PC-3 (cell line): Measurements from ENCODE around the gene MYO3B.

Source experiments
- CTCF ChIP-seq: fragments of 300-600 bp; sonication (generic); conservative IDR thresholded peaks from 2 replicates; pipeline ENCODE4 v1.5.1; 2017; ENCODE audit warnings: antibody characterized with exemption, low read depth, mild to moderate bottlenecking, low read length
- EZH2 ChIP-seq: fragments of 300-600 bp; sonication (generic); IDR thresholded peaks from one replicate; pipeline ENCODE4 v1.6.1; 2017; ENCODE audit warnings: antibody characterized with exemption, mild to moderate bottlenecking, low read length; ENCODE audit not compliant: unreplicated experiment
- EZH2phosphoT487 ChIP-seq: fragments of 300-600 bp; sonication (generic); IDR thresholded peaks from 2 replicates; pipeline ENCODE4 v1.6.1; 2018; ENCODE audit warnings: mild to moderate bottlenecking, antibody characterized with exemption, low read length, borderline replicate concordance

GRCh38 chr2:170344663-170345346, 166.9 kb downstream of the MYO3B start:
- TF ChIP-seq CTCF (no peak), EZH2 (no peak), EZH2phosphoT487 (no peak)
